ENCODE measurements around the gene AK1.

DNA sequence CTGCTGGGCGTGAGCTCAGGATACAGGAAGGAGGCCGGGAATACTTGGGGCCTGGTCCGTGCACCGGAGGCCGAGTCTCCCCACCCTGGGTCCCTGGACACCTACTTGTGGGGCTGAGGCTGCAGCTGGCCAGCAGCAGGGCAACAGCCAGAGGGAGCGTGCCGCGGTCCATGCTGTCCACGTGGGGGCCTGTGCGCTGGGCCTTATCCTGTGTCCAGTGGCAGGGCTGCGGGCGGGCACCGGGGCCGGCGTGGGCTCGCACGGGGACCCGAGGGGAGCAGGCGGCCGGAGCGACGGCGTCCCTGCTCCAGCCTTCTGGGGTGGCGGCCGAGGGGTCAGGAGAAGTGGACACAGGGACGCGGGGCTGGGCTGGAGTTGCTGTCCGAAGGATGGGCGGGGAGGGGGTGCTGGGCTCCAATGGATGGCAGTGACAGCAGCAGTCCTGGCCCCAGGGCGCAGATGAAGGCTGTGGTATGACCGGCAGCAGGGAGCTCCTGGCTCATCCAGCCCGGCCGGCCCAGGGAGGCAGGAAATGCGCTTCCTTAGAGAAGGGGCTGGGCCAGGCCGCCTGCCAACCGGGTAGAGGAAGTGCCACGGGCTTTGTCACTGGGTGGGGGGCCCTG, 23.2 kb downstream of the AK1 start, which contains the start of gene ENG:
- TF ChIP-seq, protein P1, sequence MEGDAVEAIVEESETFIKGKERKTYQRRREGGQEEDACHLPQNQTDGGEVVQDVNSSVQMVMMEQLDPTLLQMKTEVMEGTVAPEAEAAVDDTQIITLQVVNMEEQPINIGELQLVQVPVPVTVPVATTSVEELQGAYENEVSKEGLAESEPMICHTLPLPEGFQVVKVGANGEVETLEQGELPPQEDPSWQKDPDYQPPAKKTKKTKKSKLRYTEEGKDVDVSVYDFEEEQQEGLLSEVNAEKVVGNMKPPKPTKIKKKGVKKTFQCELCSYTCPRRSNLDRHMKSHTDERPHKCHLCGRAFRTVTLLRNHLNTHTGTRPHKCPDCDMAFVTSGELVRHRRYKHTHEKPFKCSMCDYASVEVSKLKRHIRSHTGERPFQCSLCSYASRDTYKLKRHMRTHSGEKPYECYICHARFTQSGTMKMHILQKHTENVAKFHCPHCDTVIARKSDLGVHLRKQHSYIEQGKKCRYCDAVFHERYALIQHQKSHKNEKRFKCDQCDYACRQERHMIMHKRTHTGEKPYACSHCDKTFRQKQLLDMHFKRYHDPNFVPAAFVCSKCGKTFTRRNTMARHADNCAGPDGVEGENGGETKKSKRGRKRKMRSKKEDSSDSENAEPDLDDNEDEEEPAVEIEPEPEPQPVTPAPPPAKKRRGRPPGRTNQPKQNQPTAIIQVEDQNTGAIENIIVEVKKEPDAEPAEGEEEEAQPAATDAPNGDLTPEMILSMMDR (IDR thresholded peaks at IDR 0.05), result peak in 2 of 5 experiments; percentile 28 to 57
- TF ChIP-seq EP300 (IDR thresholded peaks at IDR 0.05), result peak in 1 of 2 donors; percentile 45
- no peak for TF ChIP-seq POLR2A (IDR thresholded peaks at IDR 0.05)

Measured in tibial nerve (tissue), 4 donors.